ACHN (cell line): ENCODE measurements around the gene PTPRK.

Experiments used
- DNase-seq: peaks from one replicate; pipeline ENCODE4 v3.0.0-alpha.2; 2015
- in situ Hi-C: cut with HindIII; loops from 2 replicates; pipeline ENCODE4 v1.10.0; 2017; ENCODE audit warnings: low sequenced_read_pairs, low pct_ligation_motif_present, low pct_unique_long_range_greater_than_20kb

PTPRK gene

GRCh38 chr6:127924440-127924839 lies 596.0 kb downstream of the PTPRK start:
- DNase-seq: no peak
- in situ Hi-C loops: no loop called here

DNA sequence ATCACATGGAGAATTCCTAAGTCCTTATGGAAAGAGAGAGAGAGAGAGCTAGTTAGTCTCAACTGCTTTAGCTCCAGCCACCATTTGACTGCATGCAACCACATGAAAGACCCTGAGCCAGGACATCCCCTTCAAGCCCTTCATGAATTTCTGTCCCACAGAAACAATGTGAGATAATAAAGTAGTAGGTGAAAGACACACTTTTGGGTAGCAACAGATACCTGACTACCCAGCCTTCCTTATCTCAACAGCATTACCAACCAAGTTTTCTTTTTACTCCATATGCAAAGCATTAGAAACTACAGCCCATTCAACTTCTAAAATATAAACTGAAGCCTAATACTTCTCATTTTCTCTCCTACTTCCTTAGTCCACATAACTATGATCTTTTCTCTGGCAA lies 596.4 kb downstream of the PTPRK start:
- no peak for DNase-seq
- in situ Hi-C loops: no loop called here

- DNase-seq: no peak
- in situ Hi-C loops: no loop called here
Observed at GRCh38 chr6:127923135-127923534, 597.3 kb downstream of the PTPRK start.

- in situ Hi-C loops: no loop called here
- no peak for DNase-seq
Observed at GRCh38 chr6:127921982-127922381, 598.4 kb downstream of the PTPRK start.

- in situ Hi-C loops: no loop called here
Observed at GRCh38 chr6:127920804-127921203, 599.6 kb downstream of the PTPRK start.

More at GRCh38 chr6:127920804-127921203, 599.6 kb downstream of the PTPRK start:
- DNase-seq: no peak
